ENCODE results near the gene STRIT1. TPM values are rescaled to one million over a fixed set of nuclear protein-coding genes. Genes with fewer than 3 reads are reported as not detected.

Gene STRIT1
- total and polyA plus RNA-seq, 10 of the 15 experiments (the other 5 are each of a cell fraction or from before 2014, with no cell fraction given) = not detected

DNA sequence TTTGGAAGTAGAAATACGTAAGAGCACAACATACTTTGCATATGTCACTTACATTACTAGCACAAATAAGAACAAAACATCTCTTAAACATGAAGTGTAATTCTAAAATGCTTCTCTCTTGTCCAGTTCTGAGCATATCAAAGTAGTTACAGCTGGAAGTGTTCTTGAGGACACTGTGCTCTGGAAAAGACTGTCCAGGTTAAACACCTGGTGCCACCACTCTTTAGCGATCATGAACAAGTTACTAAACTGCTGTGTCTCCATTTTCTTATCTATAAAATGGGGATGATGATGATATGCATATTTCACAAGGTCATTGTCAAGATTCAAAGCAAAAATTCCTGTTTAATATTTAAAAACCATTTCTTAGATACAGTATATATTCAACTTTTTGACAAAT, 790 bp downstream of the STRIT1 start:
- SMC1A ChIA-PET (ENCODE audit: uncharacterized antibody, unreplicated experiment) = no interaction called here
- H3K9me3 ChIP-seq (replicated peaks; ENCODE audit: control insufficient read depth, insufficient read depth, low read length) = no peaks in the 10 kb centered on the region
- RAD21 ChIA-PET (ENCODE audit: unreplicated experiment) = no interaction called here
- H3K27me3 ChIP-seq (replicated peaks in 1 of 2; ENCODE audit: control insufficient read depth in 2 of 2, insufficient read depth in 2 of 2, low read length in 1 of 2) = no peaks in the 10 kb centered on the region
- 36% methylated on average over 2 of the region's 2 CpGs for WGBS (ENCODE audit: insufficient coverage, insufficient replicate concordance, low lambda C conversion rate, missing lambda C conversion rate)
- no peaks in the 10 kb centered on the region for H3K36me3 ChIP-seq (ENCODE audit: control insufficient read depth in 2 of 2, insufficient read depth in 2 of 2, low read length in 1 of 2)
- no peaks in the 10 kb centered on the region for H4K20me1 ChIP-seq (ENCODE audit: control insufficient read depth, insufficient read depth)
- CTCF ChIA-PET = interaction anchor here (0.8 kb wide), 1 partner anchor 604 kb away, joined by 4 read pairs; no protein-coding TSS in a partner anchor
- no peaks in the 10 kb centered on the region for H3K4me1 ChIP-seq (ENCODE audit: control insufficient read depth, insufficient read depth, low read length)
- H3K27ac ChIP-seq (ENCODE audit: control insufficient read depth, insufficient read depth) = no peak overlapping the region
- no peak overlapping the region for H2AFZ ChIP-seq (ENCODE audit: control insufficient read depth, low read depth, low read length)
- in situ Hi-C loops (cut with MboI) = no loop called here
- no peak overlapping the region for H3K4me3 ChIP-seq
- TF ChIP-seq NBN (IDR thresholded peaks at IDR 0.05) = no peak
- no peak for FAIRE-seq
- intact Hi-C loops (cut with micrococcal nuclease; ENCODE audit: unreplicated experiment) = no loop called here
- no TSS peak for BruUV-seq (replicated peaks)
- POLR2A ChIA-PET = no interaction called here
- no peaks in the 10 kb centered on the region for H3K79me2 ChIP-seq (ENCODE audit: control insufficient read depth, insufficient read depth, low read length)
- no peak overlapping the region for H3K9ac ChIP-seq (ENCODE audit: control insufficient read depth, insufficient read depth, low read length)
- DNase-seq (ENCODE audit: low read depth, low spot score) = no peak
- ATAC-seq = no peak
- no peak overlapping the region for H3K4me2 ChIP-seq (ENCODE audit: control insufficient read depth, insufficient read depth)

DNA sequence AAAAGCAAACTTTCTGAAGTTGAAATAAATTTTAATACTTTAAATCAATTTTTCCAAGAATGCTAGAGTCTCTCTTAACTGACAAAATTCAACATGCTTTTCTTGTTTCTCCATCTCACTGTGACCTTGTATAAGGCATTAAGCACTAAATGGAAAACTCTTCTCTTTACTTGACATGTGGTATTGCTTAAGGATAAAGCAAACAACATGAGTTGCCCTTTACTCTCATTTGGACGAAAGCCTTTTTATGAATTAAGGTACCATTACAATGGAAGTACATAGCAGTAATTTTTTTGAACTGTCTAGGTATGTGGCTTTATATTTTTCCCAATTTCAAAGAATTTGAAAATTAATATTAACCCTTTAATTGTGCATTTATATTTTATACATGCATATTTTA, 1.4 kb downstream of the STRIT1 start:
- no peaks in the 10 kb centered on the region for H3K9me3 ChIP-seq (replicated peaks; ENCODE audit: control insufficient read depth, insufficient read depth, low read length)
- POLR2A ChIA-PET = no interaction called here
- H4K20me1 ChIP-seq (ENCODE audit: control insufficient read depth, insufficient read depth) = no peaks in the 10 kb centered on the region
- FAIRE-seq = no peak
- no peak overlapping the region for H3K9ac ChIP-seq (ENCODE audit: control insufficient read depth, insufficient read depth, low read length)
- no peaks in the 10 kb centered on the region for H3K36me3 ChIP-seq (ENCODE audit: control insufficient read depth in 2 of 2, insufficient read depth in 2 of 2, low read length in 1 of 2)
- RAD21 ChIA-PET (ENCODE audit: unreplicated experiment) = no interaction called here
- no peaks in the 10 kb centered on the region for H3K4me1 ChIP-seq (ENCODE audit: control insufficient read depth, insufficient read depth, low read length)
- ATAC-seq = no peak
- H3K4me2 ChIP-seq (ENCODE audit: control insufficient read depth, insufficient read depth) = no peak overlapping the region
- TF ChIP-seq, protein P1, sequence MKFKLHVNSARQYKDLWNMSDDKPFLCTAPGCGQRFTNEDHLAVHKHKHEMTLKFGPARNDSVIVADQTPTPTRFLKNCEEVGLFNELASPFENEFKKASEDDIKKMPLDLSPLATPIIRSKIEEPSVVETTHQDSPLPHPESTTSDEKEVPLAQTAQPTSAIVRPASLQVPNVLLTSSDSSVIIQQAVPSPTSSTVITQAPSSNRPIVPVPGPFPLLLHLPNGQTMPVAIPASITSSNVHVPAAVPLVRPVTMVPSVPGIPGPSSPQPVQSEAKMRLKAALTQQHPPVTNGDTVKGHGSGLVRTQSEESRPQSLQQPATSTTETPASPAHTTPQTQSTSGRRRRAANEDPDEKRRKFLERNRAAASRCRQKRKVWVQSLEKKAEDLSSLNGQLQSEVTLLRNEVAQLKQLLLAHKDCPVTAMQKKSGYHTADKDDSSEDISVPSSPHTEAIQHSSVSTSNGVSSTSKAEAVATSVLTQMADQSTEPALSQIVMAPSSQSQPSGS (IDR thresholded peaks at IDR 0.05; ENCODE audit: low read length) = no peak
- TF ChIP-seq ZNF217 (IDR thresholded peaks at IDR 0.05) (no peak), ASH2L (IDR thresholded peaks at IDR 0.05; ENCODE audit: borderline replicate concordance, low read depth) (no peak), POLR2AphosphoS2 (IDR thresholded peaks at IDR 0.05; ENCODE audit: low read depth, low read length) (no peak), NR2C1 (IDR thresholded peaks at IDR 0.05) (no peak)
- TF ChIP-seq, protein P2, sequence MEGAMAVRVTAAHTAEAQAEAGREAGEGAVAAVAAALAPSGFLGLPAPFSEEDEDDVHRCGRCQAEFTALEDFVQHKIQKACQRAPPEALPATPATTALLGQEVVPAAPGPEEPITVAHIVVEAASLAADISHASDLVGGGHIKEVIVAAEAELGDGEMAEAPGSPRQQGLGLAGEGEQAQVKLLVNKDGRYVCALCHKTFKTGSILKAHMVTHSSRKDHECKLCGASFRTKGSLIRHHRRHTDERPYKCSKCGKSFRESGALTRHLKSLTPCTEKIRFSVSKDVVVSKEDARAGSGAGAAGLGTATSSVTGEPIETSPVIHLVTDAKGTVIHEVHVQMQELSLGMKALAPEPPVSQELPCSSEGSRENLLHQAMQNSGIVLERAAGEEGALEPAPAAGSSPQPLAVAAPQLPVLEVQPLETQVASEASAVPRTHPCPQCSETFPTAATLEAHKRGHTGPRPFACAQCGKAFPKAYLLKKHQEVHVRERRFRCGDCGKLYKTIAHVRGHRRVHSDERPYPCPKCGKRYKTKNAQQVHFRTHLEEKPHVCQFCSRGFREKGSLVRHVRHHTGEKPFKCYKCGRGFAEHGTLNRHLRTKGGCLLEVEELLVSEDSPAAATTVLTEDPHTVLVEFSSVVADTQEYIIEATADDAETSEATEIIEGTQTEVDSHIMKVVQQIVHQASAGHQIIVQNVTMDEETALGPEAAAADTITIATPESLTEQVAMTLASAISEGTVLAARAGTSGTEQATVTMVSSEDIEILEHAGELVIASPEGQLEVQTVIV (IDR thresholded peaks at IDR 0.05; ENCODE audit: borderline replicate concordance, partially characterized antibody) = no peak
- intact Hi-C loops (cut with micrococcal nuclease; ENCODE audit: unreplicated experiment) (no loop called here), in situ Hi-C loops (cut with MboI) (no loop called here)
- WGBS (ENCODE audit: insufficient coverage, insufficient replicate concordance, low lambda C conversion rate, missing lambda C conversion rate) = 41% methylated on average over 1 of the region's 1 CpG
- SMC1A ChIA-PET (ENCODE audit: uncharacterized antibody, unreplicated experiment) = no interaction called here
- BruUV-seq (replicated peaks) = no TSS peak
- CTCF ChIA-PET = no interaction called here
- H3K4me3 ChIP-seq = no peak overlapping the region
- H3K27ac ChIP-seq (ENCODE audit: control insufficient read depth, insufficient read depth) = no peak overlapping the region
- no peaks in the 10 kb centered on the region for H3K27me3 ChIP-seq (replicated peaks in 1 of 2; ENCODE audit: control insufficient read depth in 2 of 2, insufficient read depth in 2 of 2, low read length in 1 of 2)
- no peaks in the 10 kb centered on the region for H3K79me2 ChIP-seq (ENCODE audit: control insufficient read depth, insufficient read depth, low read length)
- no peak for DNase-seq (ENCODE audit: low read depth, low spot score)
- no peak overlapping the region for H2AFZ ChIP-seq (ENCODE audit: control insufficient read depth, low read depth, low read length)
